ENCODE data around the gene MTG2.

GRCh38 chr20:62231292-62231691, 48.5 kb downstream of the MTG2 start:
- TF ChIP-seq POLR2A (IDR thresholded peaks at IDR 0.05) (no peak), CTCF (IDR thresholded peaks at IDR 0.05) (no peak), EP300 (IDR thresholded peaks at IDR 0.05) (no peak)

Measured in ovary (tissue), 3 donors.